HepG2 (cell line): ENCODE data around the gene CAPG.

Experiments
- GABPA ChIP-seq, 2 experiments: IDR thresholded peaks; 2 replicates each; pipeline ENCODE4 v1.6.1; 2011 to 2016; ENCODE audit warnings: low read depth in 2 of 2, low read length in 1 of 2, missing biosample characterization in 1 of 2, missing genetic modification characterization in 1 of 2
- RAD21 ChIP-seq: fragments of 450-650 bp; formaldehyde crosslinking; IDR thresholded peaks from 2 replicates; pipeline ENCODE4 v1.5.0; 2020; ENCODE audit warnings: mild to moderate bottlenecking
- ZNF274 ChIP-seq: sonication (generic); formaldehyde crosslinking; IDR thresholded peaks from 2 replicates; pipeline ENCODE4 v1.5.1; 2020; ENCODE audit warnings: mild to moderate bottlenecking, missing genetic modification reagents
- TF ChIP-seq, protein P1 (sequence below): sonication (generic); formaldehyde crosslinking; IDR thresholded peaks from 2 replicates; pipeline ENCODE4 v1.5.0; 2020; ENCODE audit warnings: missing genetic modification reagents
- TF ChIP-seq, protein P2 (sequence below): sonication (generic); formaldehyde crosslinking; IDR thresholded peaks from 2 replicates; pipeline ENCODE4 v1.5.0; 2020; ENCODE audit warnings: mild to moderate bottlenecking, missing genetic modification reagents, moderate library complexity
- TF ChIP-seq, protein P3 (sequence below): fragments of 450-650 bp; IDR thresholded peaks from 2 replicates; pipeline ENCODE4 v1.6.1; 2017; ENCODE audit warnings: mild to moderate bottlenecking

DNA sequence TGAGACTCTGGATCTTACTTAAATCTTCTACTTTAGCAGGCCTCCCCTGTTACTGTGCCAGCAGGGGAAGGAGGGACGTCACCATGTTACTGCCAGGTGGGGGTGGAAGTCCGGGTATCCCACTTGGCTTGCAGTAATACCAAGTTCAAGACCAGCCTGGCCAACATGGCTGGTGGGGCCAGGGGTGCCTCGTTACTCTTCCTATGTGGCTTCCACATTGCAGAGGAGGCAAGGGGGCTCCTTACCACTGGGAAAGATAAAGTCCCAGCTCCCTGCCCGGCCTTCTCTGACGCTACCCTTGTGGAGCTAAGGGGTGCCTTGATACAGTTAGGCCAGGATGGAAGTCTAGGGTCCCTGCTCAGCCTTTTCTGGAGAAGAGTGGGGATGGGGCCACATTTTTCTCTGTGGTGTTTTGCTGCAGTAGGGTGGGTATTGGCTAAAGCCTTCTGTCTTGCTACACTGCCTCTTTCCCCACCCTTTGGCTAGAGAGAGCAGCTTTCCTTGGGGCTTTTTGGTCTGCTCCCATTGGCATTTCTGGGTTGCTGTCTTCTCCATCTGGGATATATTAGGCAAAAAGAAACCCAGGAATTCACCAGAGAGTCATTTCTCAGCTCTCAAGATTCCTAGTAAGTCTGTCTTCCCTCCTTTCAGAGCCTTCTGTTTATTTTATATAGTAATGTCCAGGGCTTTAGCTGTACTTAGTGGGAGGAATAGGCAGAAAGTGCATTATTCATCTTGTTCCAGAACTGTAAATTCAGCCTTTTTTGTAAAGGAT is 33.7 kb downstream of the CAPG start:
- TF ChIP-seq, protein P1, sequence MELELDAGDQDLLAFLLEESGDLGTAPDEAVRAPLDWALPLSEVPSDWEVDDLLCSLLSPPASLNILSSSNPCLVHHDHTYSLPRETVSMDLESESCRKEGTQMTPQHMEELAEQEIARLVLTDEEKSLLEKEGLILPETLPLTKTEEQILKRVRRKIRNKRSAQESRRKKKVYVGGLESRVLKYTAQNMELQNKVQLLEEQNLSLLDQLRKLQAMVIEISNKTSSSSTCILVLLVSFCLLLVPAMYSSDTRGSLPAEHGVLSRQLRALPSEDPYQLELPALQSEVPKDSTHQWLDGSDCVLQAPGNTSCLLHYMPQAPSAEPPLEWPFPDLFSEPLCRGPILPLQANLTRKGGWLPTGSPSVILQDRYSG (CRISPR knock-in tag), result no peak
- TF ChIP-seq, protein P2, sequence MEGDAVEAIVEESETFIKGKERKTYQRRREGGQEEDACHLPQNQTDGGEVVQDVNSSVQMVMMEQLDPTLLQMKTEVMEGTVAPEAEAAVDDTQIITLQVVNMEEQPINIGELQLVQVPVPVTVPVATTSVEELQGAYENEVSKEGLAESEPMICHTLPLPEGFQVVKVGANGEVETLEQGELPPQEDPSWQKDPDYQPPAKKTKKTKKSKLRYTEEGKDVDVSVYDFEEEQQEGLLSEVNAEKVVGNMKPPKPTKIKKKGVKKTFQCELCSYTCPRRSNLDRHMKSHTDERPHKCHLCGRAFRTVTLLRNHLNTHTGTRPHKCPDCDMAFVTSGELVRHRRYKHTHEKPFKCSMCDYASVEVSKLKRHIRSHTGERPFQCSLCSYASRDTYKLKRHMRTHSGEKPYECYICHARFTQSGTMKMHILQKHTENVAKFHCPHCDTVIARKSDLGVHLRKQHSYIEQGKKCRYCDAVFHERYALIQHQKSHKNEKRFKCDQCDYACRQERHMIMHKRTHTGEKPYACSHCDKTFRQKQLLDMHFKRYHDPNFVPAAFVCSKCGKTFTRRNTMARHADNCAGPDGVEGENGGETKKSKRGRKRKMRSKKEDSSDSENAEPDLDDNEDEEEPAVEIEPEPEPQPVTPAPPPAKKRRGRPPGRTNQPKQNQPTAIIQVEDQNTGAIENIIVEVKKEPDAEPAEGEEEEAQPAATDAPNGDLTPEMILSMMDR (CRISPR knock-in tag), result no peak
- TF ChIP-seq, protein P3, sequence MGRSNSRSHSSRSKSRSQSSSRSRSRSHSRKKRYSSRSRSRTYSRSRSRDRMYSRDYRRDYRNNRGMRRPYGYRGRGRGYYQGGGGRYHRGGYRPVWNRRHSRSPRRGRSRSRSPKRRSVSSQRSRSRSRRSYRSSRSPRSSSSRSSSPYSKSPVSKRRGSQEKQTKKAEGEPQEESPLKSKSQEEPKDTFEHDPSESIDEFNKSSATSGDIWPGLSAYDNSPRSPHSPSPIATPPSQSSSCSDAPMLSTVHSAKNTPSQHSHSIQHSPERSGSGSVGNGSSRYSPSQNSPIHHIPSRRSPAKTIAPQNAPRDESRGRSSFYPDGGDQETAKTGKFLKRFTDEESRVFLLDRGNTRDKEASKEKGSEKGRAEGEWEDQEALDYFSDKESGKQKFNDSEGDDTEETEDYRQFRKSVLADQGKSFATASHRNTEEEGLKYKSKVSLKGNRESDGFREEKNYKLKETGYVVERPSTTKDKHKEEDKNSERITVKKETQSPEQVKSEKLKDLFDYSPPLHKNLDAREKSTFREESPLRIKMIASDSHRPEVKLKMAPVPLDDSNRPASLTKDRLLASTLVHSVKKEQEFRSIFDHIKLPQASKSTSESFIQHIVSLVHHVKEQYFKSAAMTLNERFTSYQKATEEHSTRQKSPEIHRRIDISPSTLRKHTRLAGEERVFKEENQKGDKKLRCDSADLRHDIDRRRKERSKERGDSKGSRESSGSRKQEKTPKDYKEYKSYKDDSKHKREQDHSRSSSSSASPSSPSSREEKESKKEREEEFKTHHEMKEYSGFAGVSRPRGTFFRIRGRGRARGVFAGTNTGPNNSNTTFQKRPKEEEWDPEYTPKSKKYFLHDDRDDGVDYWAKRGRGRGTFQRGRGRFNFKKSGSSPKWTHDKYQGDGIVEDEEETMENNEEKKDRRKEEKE, result no peak
- TF ChIP-seq RAD21 (CRISPR knock-in tag), result no peak
- TF ChIP-seq ZNF274, result no peak
- no peak for TF ChIP-seq GABPA (IDR thresholded peaks at IDR 0.05; ENCODE audit: low read depth, low read length)
- TF ChIP-seq GABPA (CRISPR knock-in tag; IDR thresholded peaks at IDR 0.05; ENCODE audit: low read depth), result no peak
